CD1c-positive myeloid dendritic cell (primary cell): ENCODE results near the gene LYL1.

ENCODE experiments used
- DNase-seq: peaks from one replicate; pipeline ENCODE4 v3.0.0-alpha.2; 2016; ENCODE audit errors: extremely low spot score

LYL1 gene

DNA sequence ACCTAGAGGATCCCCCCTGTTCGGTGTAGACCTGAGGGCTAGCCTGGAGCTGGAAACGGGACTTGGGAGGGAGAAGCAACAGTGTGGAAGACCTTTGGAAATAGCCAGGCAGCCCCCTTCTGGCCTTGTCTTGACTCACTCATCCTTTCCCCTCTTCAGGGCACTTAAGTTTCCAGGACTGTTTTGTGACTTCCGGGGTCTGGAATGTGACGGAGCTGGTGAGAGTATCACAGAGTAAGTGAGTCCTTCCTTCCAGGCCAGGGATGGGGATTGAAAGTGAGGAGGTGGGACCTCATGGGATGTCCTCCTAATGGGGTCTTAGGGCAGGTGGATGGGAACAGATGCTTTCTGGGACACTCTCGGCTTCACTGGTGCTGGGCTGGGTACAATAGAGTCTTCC is 29.4 kb downstream of the LYL1 start:
- no peak for DNase-seq

DNA sequence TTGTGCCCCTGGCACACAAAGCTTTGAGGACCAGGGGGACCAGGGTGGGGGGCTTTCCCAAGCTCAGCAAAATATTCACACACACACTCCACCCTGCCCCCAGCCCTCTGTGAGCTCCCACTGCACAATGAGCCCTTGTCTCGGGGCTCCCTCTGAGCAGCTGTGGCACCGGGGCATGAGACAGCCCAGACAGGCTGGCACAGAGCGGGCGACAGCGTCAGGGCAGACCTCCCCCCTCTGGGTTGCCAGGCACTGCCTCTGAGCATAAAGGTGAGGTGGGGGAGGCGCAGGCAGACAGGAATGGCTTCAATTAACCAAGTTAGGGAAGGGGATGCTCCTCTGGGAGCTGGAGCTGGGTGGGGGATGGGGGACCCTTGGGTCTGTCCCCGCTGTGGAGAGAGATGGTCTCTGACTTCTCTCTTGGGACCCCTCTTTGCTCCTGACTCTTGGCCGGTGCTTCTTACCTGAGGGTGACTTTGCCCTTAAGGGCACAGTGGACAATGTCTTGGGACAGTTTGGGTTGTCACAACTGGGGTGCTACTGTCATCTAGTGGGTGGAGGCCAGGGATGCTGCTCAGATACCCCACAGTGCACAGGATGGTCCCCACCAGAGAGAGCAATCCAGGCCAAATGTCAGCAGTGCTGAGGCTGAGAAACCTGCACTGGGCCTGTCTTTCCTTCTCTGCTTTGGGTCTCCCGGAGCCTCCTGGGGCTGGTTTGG is 30.3 kb downstream of the LYL1 start:
- DNase-seq: no peak

DNA sequence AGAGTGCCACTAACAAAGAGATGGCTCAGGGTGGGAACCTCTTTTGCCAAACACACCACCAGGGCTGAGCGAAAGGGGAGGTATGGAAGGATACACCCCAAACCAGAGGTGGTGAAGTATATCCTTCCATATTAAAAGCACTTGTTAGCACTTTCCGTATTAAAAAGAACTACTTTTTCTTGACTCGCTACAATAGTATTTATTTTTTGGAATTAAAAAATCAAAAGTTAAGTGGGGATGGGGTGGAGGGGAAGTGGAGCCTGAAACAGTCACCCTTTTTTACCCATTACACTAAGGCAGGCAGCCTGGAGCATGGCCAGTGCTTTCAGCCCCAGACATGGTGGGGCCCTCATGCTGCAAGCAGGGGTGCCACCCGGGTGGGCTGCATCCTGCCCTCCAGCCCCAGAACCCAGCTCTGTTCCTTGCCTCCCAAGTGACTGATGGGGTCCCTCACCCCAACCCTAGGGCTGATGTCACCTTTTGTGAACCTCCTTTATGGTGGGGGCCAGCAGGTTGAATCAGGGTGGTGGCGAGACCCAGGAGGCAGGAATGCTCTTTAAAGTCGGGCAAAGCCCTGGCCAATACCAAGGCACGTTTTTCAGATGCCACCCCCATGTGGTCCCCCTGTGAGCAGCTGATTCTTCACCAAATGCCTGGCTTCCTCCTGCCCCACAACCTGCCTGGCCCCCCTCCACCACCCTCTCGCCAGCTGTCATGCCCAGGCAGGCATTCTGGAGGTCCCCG is 31.0 kb downstream of the LYL1 start:
- DNase-seq: no peak

DNA sequence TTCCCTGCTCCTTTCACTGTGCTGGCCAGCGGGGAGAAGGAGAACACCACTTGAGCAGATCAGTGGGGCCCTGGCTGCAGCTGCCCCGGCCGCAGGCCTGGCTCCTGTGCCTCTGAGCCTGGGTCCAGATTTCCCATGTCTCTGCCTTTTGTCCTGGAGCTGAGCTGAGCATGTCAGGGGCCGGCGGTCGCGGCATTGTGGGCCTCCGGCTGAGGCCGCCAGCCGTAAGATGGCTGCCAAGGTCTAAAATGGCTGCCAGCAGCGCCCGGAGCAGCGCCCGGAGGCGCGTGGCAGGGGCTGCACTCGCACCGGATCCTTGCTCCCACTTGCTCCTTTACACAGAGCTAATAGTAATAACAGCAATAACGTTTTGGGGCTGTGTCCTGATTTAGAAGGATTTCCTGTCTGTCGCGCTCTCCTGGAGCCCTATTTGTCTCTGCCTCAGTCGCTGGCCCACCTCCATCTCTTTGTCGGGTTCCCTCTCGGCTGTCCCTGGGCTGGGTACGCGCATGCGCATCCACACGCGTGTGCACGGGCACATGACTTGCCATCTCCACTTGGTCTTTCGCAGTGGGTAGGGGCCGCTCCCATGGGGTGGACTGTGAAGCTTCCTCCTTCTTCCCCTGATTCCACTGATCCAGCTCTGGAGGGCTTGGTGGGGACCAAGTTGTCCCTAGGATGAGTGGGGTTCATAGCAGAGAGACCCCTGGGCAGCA is 32.1 kb downstream of the LYL1 start:
- no peak for DNase-seq

DNA sequence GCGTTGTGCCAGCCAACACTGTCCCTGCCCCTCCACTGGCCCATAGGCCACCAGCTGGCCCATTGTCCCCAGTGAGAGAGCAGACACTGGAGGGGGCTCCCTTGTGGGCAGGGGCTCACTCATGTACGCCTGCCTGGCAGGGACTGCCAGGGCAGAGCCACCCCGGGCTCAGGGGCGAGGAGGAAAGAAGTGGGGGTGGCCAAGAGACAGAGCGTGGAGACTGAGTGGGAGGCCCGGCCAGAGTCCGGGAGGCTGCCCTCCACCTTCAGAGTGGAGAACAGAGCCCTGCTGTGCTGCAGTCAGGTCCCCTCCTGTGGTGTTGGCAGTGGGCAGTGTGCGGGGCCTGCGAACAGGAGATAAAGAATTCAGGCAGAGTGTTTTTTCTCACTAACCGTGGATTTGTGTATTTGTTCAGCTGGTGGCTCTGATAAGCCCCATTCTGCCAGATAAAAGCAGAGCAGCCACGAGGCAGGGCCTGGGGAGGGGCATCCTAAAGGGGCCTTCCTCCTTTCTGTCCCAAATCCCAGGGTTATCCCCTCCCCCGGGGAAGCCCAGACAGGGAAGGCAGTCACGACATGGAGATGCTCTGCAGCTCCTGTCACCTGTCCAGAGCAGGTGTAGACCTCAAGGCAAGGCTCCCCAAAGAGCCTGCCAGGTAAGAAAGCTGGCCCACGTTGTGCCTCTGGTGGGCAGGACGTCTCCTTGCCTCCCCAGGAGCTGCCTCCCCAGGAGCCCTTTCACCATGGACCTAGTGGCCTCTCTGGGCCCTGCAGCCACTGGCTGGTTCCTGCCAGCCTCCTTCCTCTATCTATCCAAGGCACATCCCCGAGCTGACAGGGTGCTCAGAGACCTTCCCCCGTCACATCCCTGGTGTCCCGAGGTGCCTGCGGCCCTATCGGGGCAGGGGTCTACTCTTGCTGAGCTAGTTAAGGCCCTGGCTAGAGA is 33.0 kb downstream of the LYL1 start:
- DNase-seq: no peak

DNA sequence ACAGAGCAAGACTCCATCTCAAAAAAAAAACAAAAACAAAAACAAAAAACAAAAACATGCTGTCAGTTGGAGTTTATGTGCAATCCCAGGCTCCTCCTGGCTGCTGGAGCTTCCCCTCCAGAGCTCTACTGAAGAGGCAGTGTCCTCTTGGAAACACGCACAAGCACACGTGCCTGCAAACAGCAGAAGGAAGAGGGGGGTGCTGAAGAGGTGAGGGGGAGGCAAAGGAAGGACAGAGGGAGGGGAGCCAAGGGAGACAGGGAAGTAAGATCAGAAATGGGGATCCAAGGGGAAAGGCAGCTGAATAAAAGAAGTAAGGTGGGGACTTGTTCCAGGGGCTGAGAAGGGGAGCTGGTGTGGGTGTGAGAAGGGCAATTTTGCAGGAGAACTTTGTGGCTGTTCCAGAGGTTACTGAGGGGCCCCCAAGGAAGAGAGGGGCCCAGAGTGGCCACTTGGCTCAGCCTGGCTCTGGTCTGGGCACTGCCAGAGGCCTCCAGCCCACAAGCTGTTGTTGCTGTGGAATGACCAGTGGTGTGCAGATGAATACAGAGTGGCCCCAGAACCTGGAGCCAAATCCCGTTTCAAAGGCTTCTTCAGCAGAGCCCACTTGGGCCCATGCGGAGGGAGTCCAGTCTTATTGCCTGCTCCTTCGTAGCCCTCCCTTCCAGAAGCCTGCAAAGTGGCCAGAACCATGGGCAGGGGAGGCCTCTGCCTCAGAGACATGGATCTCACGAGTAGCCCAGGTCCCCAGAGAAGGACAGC is 34.4 kb downstream of the LYL1 start:
- DNase-seq: no peak

DNA sequence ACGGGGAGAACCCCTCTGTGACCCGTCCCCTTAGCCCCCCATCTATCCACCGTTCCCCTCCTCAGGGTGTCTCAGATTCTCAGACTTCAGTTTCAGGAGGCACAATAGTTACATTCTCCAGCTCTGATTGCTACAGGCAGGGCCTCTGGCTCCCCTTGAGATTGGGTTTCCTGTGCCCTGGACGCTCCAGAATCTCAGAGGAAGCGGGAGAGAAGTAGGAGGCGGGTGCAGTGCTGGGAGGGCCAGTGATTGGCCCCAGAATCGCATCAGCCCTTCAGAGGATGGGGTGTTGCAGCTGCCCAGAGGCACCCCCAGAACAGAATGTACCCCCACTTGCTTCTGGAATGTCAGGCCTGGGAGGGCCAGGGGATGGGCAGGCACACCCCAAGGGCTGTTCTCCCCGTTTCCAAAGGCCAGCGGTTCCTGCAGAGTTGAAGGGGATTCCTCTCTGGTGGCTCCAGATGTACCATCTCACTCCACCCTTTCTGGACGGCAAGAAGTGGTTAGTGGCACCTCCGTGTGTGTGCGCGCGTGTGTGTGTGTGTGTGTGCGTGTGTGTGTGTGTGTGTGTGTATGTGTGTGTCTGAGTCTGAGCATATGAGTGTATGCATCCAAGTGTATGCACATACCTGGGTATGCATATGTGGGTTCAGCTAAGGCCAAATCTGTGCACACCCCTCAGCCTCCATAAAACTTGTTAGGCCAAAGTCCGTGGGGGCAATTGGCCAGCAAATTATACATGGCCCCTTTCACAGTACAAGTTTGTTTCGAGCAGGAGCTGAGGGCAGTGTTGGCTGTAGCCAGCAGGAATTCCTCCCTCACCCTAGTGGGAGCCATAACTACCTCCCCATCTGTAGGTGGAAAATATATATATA is 35.5 kb downstream of the LYL1 start:
- no peak for DNase-seq

DNA sequence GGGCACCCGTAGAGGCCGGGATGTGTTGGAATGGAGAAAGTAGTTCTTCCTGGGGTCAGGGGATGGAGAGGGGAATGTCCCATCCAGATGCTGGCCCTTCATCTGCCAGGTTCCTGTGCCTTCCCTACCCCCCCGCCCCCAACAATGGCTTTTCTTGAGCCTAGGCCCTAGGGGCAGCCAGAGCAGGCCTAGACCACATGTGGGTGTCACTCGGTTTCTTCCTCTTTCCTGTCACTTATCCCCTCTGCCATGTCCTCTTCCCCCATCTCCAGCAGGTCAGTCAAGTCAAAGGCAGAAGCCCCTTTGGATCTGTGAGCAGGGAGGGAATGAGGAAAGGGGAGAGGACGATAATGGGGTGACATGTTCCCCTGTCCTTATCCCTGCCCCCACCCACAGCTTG is 36.4 kb downstream of the LYL1 start:
- DNase-seq: no peak

DNA sequence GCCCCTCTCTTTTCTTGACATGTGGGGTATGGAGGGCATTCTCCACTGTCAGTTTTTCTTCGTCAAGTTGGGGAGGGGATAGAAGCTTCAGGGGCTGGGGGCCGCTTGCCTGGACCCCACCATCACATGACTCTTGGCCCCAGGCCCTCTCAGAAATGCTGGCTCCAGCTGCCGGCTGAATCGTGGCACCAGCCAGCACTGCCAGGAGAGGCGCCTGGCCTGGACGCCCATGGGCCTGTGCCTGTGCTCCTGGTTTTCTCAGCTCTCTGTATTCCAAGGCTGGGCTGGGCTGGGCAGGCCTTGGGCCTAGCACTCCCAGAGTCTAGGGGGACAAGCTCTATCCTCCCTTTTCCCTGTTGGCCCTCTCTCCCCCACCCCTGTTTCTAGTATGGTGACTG is 38.6 kb downstream of the LYL1 start:
- DNase-seq: no peak

DNA sequence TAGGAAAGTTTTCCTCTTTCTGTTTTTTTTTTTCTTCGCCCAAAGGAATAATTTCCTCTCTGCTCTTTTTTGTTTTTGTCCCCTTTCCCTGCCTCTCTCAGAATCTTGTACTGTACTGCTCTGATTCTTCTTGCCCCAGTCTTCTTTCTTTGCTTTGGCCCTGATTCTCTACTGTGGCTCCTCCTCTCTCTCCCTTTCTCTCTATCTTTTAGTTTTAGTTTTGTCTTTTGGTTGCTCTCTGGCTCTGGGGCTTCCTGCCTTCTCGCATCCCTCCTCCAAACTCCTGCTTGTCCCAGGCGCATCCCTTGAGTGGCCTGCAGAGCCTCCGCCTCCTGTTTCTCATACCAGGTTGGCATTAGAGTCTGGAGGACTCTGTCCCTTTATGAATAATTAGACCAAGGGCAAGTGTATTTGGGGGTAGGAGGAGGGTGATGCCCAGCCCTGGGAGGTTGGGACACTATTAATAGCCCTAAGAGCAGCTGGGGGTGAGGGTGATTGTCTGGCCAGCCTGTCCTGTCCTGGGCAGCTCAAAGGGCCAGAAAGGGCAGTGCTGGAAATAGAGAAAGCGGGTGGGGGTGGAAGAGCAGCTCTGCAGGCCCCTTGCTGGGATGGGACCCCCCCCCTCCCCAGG is 39.1 kb downstream of the LYL1 start:
- no peak for DNase-seq

DNA sequence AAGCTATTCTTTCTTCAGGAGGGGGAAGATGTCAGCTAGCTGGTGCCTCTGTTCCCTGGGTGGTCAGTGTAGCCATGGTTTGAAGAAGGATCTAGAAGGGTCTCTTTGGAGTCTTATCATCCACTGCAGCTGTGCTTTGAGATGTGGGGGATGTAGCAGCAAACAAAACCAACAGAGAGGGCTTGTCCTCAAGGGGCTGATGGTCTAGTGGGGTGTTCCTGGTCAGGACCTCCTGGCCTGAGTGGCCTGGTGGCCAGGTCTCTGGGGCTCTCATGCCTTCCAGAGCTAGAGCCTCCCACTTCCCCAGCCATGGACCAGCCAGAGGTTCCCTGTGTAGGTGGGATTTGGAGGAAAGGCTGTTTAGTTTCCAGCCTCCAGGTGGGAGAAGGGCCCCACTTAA is 40.3 kb downstream of the LYL1 start:
- DNase-seq: no peak

DNA sequence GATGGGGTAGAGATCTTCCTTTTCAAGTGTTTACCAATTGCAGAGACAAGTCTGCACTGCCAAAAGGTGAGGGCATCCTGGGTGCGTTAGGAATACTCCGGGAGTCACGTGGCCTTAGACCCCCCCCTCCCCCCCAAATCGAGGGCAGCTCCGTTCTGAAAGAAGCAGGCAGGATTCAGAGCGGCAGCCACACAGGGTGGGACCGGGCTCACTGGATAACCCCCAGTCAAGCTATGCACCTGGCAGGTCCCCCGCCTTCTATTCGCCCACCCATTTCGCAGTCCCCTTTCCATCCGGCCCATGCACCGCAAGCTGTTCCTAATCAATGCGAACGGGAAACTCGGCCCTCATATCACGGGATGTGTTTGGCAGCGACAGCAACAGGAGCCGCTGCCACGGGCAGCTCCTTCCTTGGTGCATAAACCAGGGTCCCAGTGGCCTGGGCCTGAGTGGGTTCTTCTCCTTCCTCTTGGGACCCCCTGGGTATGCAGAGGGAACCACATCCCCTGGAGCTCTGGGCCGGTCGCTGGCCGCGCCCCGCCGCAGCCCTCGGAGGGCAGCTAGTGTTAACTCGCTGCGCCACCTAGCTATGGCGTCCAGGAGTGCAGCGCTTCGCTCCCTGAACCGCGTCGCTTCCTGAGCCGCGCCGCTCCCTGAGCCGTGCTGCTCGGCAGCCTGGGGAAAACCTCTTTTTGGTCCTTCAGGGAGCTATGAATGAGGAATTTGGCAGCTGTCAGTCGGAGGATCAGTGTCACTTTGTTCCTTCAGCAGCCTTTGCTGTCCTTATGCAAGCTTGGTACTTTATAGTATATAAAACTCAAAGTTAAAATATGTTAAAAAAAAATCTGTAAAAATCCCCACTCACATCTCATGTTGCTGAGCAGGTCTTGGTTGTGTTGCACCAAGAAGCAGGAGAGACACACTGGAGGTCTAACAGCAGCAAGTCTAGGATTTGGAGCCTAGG is 41.4 kb downstream of the LYL1 start:
- DNase-seq: peak; percentile 85

DNA sequence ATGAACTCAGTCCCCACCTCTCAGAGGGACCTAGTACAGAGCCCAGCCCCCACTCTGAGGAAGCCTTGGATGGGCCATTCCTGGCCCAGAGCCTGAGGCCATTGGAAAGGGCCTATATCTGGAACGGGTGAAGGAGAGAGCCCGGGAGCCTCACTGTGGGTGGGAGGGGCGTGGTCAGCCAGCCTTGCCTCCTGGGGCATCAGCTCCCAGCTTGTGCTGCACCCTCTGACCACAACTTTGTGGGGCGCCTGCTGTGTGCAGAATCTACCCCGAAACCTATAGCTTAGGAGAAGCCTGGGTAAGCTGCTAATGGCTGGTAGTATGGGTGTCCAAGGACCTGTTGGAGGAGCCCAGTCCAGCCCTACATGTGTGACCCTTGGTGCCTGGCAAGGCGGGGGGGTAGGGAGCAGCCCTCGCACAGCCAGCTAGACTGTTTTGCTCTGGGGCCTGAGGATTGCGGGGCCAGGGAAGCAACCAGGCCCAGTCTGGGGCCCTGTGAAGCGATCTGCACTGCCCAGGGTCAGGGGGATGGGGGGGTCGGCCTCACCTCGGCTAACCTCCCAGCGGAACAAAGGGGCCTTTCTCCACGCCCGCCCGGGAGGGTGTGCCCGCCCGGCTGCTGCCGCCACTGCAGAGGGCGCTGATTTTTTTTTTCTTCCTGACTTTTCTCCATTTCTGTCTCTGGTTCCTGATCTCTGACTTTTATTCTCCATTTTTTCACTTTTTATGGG is 42.3 kb downstream of the LYL1 start:
- no peak for DNase-seq

DNA sequence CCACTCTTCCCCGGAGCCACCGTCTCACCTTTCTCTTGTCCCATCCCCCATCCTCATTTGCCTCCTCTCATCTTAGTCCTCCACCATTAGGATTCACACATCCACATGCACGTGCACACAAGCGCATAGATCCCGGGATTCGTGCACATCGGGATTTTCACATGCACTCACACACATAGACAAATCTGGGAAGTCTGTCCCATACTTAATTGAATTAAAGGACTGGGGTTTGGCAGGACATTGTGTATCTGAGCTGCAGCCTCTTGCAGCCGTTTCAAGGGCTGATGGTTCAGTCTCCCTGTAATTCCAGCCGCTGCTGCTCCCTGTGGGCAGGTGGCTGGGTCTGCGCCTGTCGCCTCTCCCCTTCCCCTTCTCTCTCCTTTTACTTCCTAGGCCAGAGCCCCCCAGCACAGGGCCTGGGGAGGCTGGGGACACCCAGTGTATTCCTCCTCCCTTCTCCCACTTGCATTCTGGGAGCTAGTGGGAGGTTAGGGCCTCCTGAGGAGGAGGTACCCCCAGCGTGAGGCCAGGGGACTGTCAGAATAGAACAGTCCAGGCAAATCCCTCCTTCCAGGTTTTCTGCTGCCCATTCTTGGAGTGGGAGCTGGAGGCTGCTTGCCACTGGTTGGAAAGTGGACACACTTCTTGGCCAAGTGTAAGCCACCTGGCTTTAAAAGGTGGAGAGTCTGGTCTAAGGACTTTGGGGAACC is 43.6 kb downstream of the LYL1 start:
- no peak for DNase-seq

DNA sequence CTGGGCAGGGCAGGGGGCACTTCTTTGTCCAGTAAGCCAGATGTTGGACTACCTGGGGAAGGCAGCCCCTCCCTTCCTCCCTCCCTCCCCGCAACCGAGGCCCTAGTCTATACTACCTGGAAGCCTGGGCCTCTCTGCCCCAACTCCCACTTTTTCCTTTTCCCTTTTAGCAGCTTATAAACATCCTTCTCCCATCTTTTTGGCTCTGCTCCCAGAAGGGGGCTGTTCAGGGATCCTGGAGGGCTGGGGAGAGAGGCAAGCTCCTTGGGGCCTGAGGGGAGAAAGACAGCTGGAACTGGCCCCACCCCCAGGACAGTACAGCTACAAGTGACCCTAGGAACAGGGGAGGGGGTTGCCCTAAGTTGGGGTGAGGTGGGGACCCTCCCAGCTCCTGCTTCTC is 44.9 kb downstream of the LYL1 start:
- no peak for DNase-seq

DNA sequence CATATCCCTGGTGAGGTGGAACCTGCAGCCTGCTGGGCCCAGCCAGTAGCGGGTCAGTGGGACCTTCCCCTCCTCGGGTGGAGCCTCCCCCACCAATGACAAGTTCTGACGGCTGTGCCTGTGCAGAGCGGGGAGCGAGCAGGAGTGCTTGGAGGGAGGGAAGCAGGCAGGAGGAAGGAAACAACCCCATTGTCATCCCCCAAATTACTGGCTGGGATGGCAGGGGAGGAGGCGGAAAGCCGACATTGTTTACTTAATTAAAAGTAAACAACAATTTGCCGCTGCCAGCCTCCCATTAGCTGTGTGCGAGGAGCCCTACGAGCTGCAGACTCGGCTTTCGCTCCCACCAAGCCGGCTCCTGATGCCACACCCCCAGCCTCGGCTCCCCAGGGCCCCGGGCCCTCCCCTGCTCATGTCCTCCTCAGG is 45.5 kb downstream of the LYL1 start:
- no peak for DNase-seq

DNA sequence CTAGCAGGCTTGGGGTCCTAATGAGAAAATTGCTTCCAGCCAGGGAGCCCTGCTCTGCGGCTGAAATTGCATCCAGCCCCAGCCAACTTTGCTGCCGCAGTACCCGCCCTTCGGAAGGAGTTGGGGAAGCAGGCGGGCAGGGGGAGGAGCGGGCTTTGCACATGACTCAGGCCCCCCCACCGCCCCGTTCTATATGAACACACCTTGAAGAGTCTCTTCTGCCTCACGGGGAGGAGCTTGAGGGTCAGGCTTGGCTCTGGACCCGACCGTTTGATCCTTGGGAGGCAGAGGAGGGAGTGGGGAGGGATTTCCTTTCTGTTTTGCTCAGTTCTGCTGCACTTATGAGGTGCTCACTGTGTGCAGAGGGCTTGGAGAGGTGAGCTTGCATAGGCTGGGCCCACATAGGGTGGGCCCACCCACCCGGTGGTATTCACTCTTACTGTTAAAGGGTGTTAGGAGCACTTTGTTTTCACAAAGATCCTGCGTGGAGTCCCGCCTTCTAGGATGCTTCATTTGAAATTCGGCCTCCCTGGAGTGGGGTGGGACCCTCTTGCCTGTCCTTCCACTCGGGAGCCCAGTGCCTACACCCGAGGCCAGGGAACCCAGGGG is 46.5 kb downstream of the LYL1 start:
- DNase-seq: no peak
